ENCODE results near the gene KIF6.

The KIF6 gene

GRCh38 chr6:39391182-39391581 lies 334.0 kb downstream of the KIF6 start:
- no peak for TF ChIP-seq CTCF (IDR thresholded peaks at IDR 0.05; ENCODE audit: low read length, missing control alignments)
- no peak overlapping the region for H3K4me3 ChIP-seq (replicated peaks; ENCODE audit: low read depth, low read length)
- DNase-seq (ENCODE audit: low read depth) = no peak

GRCh38 chr6:39389484-39389767 lies 335.8 kb downstream of the KIF6 start:
- peak; percentile 37 for TF ChIP-seq CTCF (IDR thresholded peaks at IDR 0.05; ENCODE audit: low read length, missing control alignments)
- H3K4me3 ChIP-seq (replicated peaks; ENCODE audit: low read depth, low read length) = no peak overlapping the region
- peak; percentile 32 for DNase-seq (ENCODE audit: low read depth)

GRCh38 chr6:39388606-39389483 lies 336.4 kb downstream of the KIF6 start:
- no peak for TF ChIP-seq CTCF (IDR thresholded peaks at IDR 0.05; ENCODE audit: low read length, missing control alignments)
- no peak for DNase-seq (ENCODE audit: low read depth)
- no peak overlapping the region for H3K4me3 ChIP-seq (replicated peaks; ENCODE audit: low read depth, low read length)

- H3K4me3 ChIP-seq (replicated peaks; ENCODE audit: low read depth, low read length) = no peak overlapping the region
- DNase-seq (ENCODE audit: low read depth) = no peak
- TF ChIP-seq CTCF (IDR thresholded peaks at IDR 0.05; ENCODE audit: low read length, missing control alignments) = no peak
Measured at GRCh38 chr6:39387785-39388184, 337.4 kb downstream of the KIF6 start.

- no peak for DNase-seq (ENCODE audit: low read depth)
- no peak for TF ChIP-seq CTCF (IDR thresholded peaks at IDR 0.05; ENCODE audit: low read length, missing control alignments)
- H3K4me3 ChIP-seq (replicated peaks; ENCODE audit: low read depth, low read length) = no peak overlapping the region
Measured at GRCh38 chr6:39386487-39386886, 338.7 kb downstream of the KIF6 start.

GRCh38 chr6:39381550-39382140 lies 343.6 kb downstream of the KIF6 start:
- no peak for TF ChIP-seq CTCF (IDR thresholded peaks at IDR 0.05; ENCODE audit: low read length, missing control alignments)
- H3K4me3 ChIP-seq (replicated peaks; ENCODE audit: low read depth, low read length) = no peak overlapping the region
- no peak for DNase-seq (ENCODE audit: low read depth)

All from fibroblast of pulmonary artery (primary cell).